H54 (cell line): ENCODE data around the gene GGT6.

Experiments
- DNase-seq: peaks from one replicate; pipeline ENCODE4 v3.0.0; 2011; ENCODE audit warnings: low spot score, mixed read lengths; ENCODE audit not compliant: insufficient read length
- FAIRE-seq: peaks from 3 replicates; lab custom pipeline; 2011; peaks lifted over from hg19 to GRCh38; lab: Jason Lieb, UNC
- POLR2A ChIP-seq: IDR thresholded peaks from 2 replicates; pipeline ENCODE4 v1.6.1; 2011; ENCODE audit warnings: low read depth, mild to moderate bottlenecking, low read length

The GGT6 gene

GRCh38 chr17:4557626-4558346 is 2.6 kb downstream of the GGT6 start:
- FAIRE-seq, result no peak
- no peak for TF ChIP-seq POLR2A
- DNase-seq, result no peak

- FAIRE-seq (no peak), DNase-seq (no peak)
- TF ChIP-seq POLR2A, result no peak
Measured at GRCh38 chr17:4556996-4557395, 3.4 kb downstream of the GGT6 start.

- FAIRE-seq (no peak), DNase-seq (no peak)
- no peak for TF ChIP-seq POLR2A
Measured at GRCh38 chr17:4555873-4556759, 4.3 kb downstream of the GGT6 start.

- peak; percentile 99 for DNase-seq
Measured at GRCh38 chr17:4554997-4555799, 5.2 kb downstream of the GGT6 start, which contains the start of gene MYBBP1A. MYBBP1A (minus strand) TSS chr17:4555384; CDS start chr17:4555324, 60 bp downstream.

GRCh38 chr17:4554441-4554996 is 5.9 kb downstream of the GGT6 start:
- no peak for TF ChIP-seq POLR2A
- FAIRE-seq, result no peak
- no peak for DNase-seq

More at GRCh38 chr17:4554997-4555799, 5.2 kb downstream of the GGT6 start, which contains the start of gene MYBBP1A:
- FAIRE-seq, result peak; percentile 52
- peak; percentile 75 for TF ChIP-seq POLR2A

- no peak for TF ChIP-seq POLR2A
- FAIRE-seq, result no peak
- DNase-seq, result no peak
Measured at GRCh38 chr17:4553669-4554068, 6.7 kb downstream of the GGT6 start.

- TF ChIP-seq POLR2A, result no peak
- DNase-seq (no peak), FAIRE-seq (no peak)
Measured at GRCh38 chr17:4551796-4552525, 8.4 kb downstream of the GGT6 start.

- FAIRE-seq (no peak), DNase-seq (no peak)
- TF ChIP-seq POLR2A, result no peak
Measured at GRCh38 chr17:4551141-4551540, 9.2 kb downstream of the GGT6 start.

- no peak for TF ChIP-seq POLR2A
- FAIRE-seq, result no peak
- no peak for DNase-seq
Measured at GRCh38 chr17:4550534-4551039, 9.8 kb downstream of the GGT6 start.

GRCh38 chr17:4549781-4550533 is 10.4 kb downstream of the GGT6 start:
- no peak for DNase-seq
- TF ChIP-seq POLR2A, result no peak
- FAIRE-seq, result no peak

GRCh38 chr17:4548721-4549531 is 11.5 kb downstream of the GGT6 start:
- DNase-seq, result no peak
- no peak for TF ChIP-seq POLR2A
- no peak for FAIRE-seq

- FAIRE-seq, result no peak
- DNase-seq, result no peak
- TF ChIP-seq POLR2A, result no peak
Measured at GRCh38 chr17:4548061-4548461, 12.3 kb downstream of the GGT6 start.
